Measurements from ENCODE around the gene ZNF710. TPM values are rescaled to one million over a fixed set of nuclear protein-coding genes. Genes with fewer than 3 reads are reported as not detected.

ZNF710 gene
- total RNA-seq, 1 donor = 9.1 TPM

DNA sequence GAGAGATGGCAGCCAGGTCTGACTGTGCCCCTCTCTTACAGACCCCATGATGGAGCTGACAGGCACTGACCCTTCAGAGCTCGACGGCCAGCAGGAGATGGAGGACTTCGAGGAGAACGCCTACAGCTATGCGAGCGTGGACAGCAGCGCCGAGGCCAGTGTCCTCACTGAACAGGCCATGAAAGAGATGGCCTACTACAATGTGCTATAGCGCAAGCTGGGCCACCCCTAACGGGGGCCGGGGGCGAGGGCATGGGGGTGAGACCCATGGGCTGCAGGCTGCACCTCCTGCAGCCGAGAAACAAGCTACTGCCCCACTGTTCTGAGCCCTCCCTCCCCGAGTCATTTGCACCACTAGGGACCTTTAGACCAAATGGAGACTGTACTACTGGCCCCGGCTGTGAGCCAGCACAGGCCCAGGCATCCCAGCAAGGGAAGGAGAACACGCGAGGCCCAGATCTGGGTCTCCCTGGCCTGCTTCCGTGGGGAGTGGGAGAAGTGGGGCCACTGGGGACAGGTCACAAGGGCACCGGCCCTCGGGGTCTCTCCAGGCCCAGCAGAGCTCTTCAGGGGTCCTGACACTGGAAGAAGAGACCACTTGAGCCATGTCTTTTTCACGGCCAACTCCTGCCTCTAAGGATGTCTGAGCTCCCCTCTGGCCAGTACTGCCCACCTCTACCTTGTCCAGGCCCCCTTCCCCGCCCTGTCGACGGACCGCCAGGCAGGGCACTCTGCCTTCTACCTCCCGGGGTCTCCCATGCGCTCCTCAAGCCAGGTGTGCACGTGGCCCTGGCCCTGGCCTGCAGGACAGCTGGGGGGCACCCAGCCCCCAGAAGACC is 78.7 kb downstream of the ZNF710 start:
- H3K9me3 ChIP-seq (ENCODE audit: low read depth, low read length) = no peaks in the 10 kb centered on the region
- no peaks in the 10 kb centered on the region for H3K27me3 ChIP-seq (ENCODE audit: insufficient read depth, low read length)
- H3K4me3 ChIP-seq (ENCODE audit: low read length) = no peak overlapping the region
- no peaks in the 10 kb centered on the region for H3K4me1 ChIP-seq (ENCODE audit: insufficient read depth, low read length)

DNA sequence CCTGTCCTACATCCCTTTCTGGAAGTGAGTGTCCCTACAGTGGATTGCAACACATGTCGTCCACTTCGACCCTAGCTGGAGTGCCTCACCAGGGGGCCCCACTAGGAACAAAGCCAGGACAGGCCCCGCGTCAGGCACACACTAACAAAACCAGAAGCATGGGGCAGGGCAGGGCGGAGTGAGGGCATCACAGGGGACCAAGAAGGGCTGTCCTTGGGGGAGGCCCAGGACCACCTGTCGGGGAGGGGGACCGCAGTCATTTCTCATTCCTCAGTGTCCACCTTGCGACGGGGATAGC is 79.3 kb downstream of the ZNF710 start:
- Histone ChIP-seq H3K4me1 (ENCODE audit: insufficient read depth, low read length) (no peaks in the 10 kb centered on the region), H3K9me3 (ENCODE audit: low read depth, low read length) (no peaks in the 10 kb centered on the region), H3K4me3 (ENCODE audit: low read length) (no peak overlapping the region), H3K27me3 (ENCODE audit: insufficient read depth, low read length) (no peaks in the 10 kb centered on the region)

DNA sequence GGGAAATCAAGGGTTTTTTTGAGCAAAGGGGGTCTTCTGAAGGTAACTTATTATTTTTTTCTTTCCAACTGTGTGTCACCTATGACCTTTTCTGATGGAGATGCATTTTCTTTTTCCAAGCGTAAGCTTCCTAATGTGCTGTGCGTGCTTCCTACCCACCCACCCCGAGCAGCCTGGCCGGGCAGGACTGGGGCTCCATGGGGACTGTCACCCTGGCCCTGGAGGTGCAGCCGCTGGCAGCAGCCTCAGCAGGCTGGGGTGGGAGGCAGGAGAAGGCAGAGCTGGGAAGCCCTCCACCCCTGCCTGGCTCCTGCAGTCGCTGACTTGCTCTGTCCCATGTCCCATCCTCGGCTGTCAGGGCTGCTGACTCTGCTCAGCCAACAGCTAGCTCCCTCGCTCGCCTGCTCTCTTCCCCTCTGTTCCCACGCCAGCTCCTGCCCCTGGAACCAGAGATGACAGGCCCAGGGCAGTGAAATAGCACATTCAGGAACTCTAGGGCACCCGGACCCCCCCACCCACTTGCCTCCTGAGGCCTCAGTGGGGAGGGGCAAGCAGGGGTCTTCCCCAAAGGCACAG is 79.8 kb downstream of the ZNF710 start:
- Histone ChIP-seq H3K4me3 (ENCODE audit: low read length) (no peak overlapping the region), H3K4me1 (ENCODE audit: insufficient read depth, low read length) (no peaks in the 10 kb centered on the region), H3K9me3 (ENCODE audit: low read depth, low read length) (no peaks in the 10 kb centered on the region), H3K27me3 (ENCODE audit: insufficient read depth, low read length) (no peaks in the 10 kb centered on the region)

DNA sequence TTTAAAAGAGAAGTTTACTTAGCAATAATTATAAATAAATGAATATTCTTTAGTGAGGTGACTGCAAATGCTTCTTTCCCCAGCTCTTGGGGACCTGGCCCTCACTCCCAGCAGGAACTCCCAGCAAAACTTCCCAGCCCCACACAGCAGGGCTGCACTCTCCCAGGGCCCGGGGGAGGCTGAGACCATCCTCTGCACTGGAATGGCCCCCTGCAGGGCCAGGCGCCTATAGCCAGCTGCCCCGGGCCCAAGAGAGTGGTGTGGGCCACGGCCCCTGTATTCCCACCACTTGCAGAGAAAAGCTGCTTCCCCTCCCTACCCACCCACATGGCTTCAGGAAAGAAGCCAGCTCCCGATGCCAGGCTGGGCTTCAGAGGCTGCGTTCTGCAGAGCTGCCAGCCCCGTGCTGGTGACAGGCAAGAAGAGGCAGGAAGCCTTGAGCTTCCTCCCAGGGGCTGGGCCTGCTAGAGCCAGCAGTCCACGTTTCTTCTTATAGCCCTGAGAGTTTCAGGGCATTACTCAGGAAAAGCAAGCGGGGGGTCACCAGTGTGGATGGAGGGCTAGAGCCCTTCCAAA is 81.1 kb downstream of the ZNF710 start:
- H3K4me3 ChIP-seq (ENCODE audit: low read length) = no peak overlapping the region
- no peaks in the 10 kb centered on the region for H3K4me1 ChIP-seq (ENCODE audit: insufficient read depth, low read length)
- H3K9me3 ChIP-seq (ENCODE audit: low read depth, low read length) = no peaks in the 10 kb centered on the region
- H3K27me3 ChIP-seq (ENCODE audit: insufficient read depth, low read length) = no peaks in the 10 kb centered on the region

DNA sequence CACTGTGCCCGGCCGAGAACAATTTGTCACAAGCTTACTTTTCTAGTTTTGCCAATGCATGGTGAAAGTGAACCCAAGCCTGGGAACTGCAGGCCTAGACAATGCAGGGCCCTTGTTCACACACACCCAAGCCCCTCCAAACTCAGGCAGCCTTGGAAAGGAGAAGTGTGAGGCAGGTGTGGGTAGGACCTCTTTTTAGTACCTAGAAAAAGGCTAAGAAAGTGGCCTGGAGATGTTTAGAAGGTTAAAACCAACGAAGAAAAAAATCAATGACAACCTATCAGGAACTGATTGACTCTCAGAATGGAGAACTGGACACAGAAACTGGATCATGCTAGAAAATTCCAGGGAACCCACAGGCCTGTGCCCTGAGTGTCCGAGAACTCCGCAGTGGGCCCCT is 82.3 kb downstream of the ZNF710 start:
- no peak overlapping the region for H3K4me3 ChIP-seq (ENCODE audit: low read length)
- H3K4me1 ChIP-seq (ENCODE audit: insufficient read depth, low read length) = no peaks in the 10 kb centered on the region
- no peaks in the 10 kb centered on the region for H3K9me3 ChIP-seq (ENCODE audit: low read depth, low read length)
- no peaks in the 10 kb centered on the region for H3K27me3 ChIP-seq (ENCODE audit: insufficient read depth, low read length)

DNA sequence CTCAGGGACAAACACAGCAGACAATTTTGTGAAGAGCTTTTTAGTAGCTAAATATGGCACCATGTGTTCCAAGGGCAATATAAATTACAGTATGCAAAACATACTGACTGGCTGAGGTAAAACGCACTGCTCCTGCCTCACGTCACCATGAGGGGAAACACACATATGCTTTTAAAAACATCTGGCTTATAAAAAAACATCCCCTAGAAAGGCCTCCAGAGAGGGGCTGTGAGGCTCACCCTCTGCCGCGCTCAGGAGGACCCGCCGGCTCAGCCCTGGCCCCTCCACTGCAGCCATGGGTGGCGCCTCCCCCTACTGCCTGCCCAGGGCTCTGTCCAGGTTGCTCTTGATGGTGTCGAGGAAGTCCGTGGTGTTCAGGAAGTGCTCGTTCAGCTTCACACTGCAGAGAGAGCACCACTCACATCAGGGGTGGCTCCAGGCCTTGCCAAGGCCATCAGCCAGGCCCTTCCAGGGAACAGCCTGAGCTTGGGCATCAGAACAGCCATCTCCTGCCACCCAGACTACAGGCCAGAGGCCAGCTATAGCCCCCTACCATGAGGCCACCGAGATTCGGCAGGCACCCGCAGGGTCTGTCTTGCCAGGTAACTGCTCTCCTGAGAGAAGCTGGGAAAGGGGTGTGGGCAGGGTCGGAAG is 83.0 kb downstream of the ZNF710 start:
- H3K4me1 ChIP-seq (ENCODE audit: insufficient read depth, low read length) = no peaks in the 10 kb centered on the region
- no peak overlapping the region for H3K4me3 ChIP-seq (ENCODE audit: low read length)
- no peaks in the 10 kb centered on the region for H3K9me3 ChIP-seq (ENCODE audit: low read depth, low read length)
- H3K27me3 ChIP-seq (ENCODE audit: insufficient read depth, low read length) = no peaks in the 10 kb centered on the region

DNA sequence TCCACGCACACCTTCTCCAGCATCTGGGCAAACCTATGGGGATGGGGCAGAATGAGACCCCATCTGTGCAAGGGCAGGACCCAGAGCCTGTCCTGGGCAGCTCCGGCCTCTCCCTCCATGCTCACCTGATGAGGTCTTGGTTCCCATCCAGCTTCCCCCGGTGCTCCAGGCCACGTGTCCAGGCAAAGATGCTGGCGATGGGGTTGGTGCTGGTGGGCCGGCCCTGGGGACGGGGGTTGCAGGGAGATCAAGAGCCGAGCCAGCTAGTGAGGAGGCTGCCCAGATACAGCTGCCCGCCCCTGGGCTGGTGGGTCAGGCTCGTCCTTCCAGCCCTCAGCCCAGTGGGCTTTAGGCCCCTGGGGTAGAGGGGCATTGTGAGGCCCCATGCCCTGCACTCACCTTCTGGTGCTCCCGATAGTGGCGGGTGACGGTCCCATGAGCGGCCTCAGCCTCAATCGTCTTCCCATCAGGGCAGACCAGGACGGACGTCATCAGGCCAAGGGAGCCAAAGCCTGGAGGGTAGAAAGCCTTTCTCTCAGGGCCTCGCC is 83.8 kb downstream of the ZNF710 start:
- Histone ChIP-seq H3K9me3 (ENCODE audit: low read depth, low read length) (no peaks in the 10 kb centered on the region), H3K4me1 (ENCODE audit: insufficient read depth, low read length) (no peaks in the 10 kb centered on the region), H3K4me3 (ENCODE audit: low read length) (no peak overlapping the region)

DNA sequence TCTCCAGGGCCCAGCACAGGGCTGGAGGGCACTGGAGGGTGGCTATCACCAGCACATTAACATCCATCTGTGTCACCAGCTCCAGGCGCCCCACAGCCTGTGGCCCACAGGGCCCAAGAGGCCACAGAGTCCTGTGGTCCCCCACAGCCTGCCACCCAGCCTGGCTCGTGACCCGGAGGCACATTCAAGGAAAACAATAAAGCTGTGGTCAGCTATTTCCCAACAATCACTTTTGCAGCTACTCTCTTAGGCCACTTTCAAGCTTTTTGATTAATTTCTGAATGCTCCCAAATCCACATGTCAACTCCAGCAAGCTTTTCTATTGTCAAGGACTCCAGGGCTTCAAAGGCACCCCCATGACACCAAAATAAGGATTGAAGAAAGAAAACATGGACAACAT is 84.4 kb downstream of the ZNF710 start:
- Histone ChIP-seq H3K9me3 (ENCODE audit: low read depth, low read length) (no peaks in the 10 kb centered on the region), H3K4me1 (ENCODE audit: insufficient read depth, low read length) (no peaks in the 10 kb centered on the region), H3K4me3 (ENCODE audit: low read length) (no peak overlapping the region), H3K27me3 (ENCODE audit: insufficient read depth, low read length) (no peaks in the 10 kb centered on the region)

More for the DNA sequence above, 83.8 kb downstream of the ZNF710 start:
- H3K27me3 ChIP-seq (ENCODE audit: insufficient read depth, low read length) = no peaks in the 10 kb centered on the region

DNA sequence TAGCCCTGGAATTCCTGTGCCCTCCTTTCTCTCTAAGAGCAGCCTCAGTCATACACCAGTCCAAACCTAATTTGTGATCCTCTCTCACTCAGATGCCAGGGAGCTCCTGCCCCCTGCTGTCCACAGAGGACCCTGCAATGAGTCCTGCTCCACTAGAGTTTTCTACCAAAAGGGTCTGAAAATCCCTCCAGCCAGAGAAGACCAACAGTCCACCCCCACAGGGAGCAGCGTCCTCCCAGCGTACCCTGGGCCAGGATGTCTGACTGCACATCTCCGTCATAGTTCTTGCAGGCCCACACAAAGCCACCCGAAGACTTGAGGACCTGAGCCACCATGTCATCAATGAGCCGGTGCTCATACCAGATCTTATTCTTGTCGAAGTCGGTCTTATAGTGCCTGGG is 85.7 kb downstream of the ZNF710 start:
- Histone ChIP-seq H3K4me1 (ENCODE audit: insufficient read depth, low read length) (no peaks in the 10 kb centered on the region), H3K27me3 (ENCODE audit: insufficient read depth, low read length) (no peaks in the 10 kb centered on the region), H3K9me3 (ENCODE audit: low read depth, low read length) (no peaks in the 10 kb centered on the region), H3K4me3 (ENCODE audit: low read length) (no peak overlapping the region)

DNA sequence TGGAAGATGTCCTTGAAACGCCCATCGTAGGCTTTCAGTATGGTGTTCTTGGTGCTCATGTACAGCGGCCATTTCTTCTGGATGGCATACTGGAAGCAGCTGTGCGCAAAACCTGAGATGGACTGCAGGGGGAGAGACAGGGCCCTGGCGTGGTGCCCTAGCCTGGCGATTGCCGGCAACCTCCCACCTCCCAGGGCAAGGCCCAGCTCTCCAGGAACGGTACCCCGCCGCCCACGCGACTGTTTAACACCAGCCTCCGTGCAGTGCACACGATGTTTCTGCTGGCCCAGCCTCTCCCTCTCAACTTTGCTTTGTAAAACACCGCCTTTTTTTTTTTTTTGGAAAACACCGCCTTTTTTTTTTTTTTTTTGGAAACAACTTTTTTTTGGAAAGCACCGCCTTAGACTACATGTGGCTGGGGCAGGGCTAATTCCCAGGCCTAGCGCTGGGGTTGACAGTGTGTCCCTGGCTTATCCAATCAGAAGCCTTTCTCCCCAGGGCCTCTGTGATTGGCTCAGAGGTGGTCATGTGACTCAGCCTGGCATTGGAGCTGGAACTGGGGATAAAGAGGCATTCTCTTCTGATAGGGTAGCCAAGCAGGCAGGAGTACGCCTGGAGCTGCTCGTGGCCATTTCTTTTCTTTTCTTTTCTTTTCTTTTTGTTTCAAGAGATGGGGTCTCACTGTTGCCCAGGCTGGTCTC is 86.5 kb downstream of the ZNF710 start:
- H3K9me3 ChIP-seq (ENCODE audit: low read depth, low read length) = no peaks in the 10 kb centered on the region
- no peaks in the 10 kb centered on the region for H3K4me1 ChIP-seq (ENCODE audit: insufficient read depth, low read length)
- H3K4me3 ChIP-seq (ENCODE audit: low read length) = no peak overlapping the region
- no peaks in the 10 kb centered on the region for H3K27me3 ChIP-seq (ENCODE audit: insufficient read depth, low read length)

DNA sequence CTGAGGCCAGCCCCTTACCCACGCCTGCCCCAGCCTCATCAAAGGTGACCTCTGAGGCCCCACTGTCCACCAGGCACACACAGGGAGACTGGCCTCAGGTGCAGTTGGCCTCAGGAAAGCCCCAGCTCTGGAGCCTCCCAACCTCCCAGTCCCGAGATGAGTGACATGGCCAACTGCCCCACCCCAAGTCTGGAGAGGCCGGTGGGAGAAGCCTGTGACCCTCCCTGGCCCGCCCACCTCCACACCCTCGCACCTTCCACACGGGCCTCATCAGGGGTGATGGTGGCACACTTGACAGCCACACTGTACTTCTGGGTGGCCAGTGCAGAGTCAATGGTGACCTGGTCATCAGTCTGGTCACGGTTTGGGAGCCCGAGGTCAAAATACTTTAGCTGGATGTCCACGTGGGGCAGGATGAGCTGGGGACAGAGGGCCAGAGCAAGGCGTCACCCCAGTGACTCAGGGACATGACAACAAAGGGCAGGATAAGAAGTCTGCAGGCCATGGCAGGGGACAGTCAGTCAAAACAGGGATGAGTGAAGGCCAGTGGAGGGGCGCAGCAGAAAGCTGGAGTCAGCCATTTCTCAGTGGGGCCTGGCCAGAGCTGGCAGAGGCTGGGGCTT is 89.2 kb downstream of the ZNF710 start:
- Histone ChIP-seq H3K27me3 (ENCODE audit: insufficient read depth, low read length) (no peaks in the 10 kb centered on the region), H3K4me1 (ENCODE audit: insufficient read depth, low read length) (peaks cover 8% of the 10 kb centered on the region), H3K9me3 (ENCODE audit: low read depth, low read length) (no peaks in the 10 kb centered on the region), H3K4me3 (ENCODE audit: low read length) (no peak overlapping the region)

DNA sequence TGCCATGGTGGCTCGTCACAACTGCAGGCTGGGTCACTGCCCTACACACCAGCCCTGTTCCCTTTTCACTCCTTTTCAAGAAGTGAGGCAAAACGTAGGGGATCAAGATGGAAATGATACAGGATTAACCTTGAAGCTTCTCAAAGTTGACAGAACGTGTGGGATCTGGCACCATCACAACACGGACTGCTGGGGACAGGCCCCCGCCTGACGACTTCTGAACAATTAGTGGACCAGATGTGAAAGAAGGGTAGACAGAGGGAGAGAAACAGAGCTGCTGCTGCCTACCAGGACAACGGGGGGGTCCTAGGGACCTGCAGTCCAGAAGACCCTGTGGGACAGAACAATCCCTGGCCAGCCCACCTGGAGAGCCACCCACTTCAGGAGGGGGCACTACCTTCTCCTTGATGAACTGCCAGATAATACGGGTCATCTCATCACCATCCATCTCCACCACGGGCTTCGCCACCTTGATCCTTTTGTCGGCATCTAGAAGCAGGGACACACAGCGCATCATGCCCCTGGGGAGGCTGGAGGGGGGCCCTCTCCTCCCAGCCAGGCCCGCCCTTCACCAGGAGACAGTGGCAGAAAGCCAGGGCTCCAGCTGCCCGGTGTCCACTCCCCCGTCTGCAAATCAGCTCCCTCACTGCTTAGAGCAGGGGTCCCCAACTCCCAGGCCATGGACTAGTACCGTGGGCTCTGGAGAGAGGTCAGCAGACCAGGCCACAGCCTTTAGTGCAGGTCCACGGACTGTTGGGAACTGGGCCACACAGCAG is 90.2 kb downstream of the ZNF710 start:
- Histone ChIP-seq H3K9me3 (ENCODE audit: low read depth, low read length) (no peaks in the 10 kb centered on the region), H3K4me3 (ENCODE audit: low read length) (no peak overlapping the region), H3K4me1 (ENCODE audit: insufficient read depth, low read length) (peaks cover 17% of the 10 kb centered on the region), H3K27me3 (ENCODE audit: insufficient read depth, low read length) (no peaks in the 10 kb centered on the region)

DNA sequence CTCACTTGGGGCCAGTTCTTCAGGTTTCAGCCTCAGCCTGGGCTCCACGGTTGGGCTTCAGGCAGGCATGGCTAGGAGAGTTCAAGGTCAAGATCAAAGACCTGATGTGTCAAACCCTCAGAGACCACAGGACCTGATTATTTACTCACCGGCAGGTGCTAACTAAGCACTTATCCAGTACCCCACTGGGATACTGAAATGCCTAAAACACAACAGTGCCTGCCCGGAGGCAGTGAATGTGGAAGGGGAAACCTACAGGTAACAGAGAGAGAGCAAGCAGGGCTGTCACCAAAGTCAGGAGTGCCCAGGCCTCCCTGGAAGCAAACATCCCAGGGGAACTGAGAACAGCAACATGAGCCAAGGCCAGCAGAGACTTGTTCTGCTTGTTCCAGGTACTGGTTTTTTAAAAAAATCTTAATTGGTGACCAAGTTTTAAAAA is 94.4 kb downstream of the ZNF710 start:
- no peaks in the 10 kb centered on the region for H3K9me3 ChIP-seq (ENCODE audit: low read depth, low read length)
- H3K4me3 ChIP-seq (ENCODE audit: low read length) = no peak overlapping the region
- H3K27me3 ChIP-seq (ENCODE audit: insufficient read depth, low read length) = no peaks in the 10 kb centered on the region
- H3K4me1 ChIP-seq (ENCODE audit: insufficient read depth, low read length) = peaks cover 55% of the 10 kb centered on the region

DNA sequence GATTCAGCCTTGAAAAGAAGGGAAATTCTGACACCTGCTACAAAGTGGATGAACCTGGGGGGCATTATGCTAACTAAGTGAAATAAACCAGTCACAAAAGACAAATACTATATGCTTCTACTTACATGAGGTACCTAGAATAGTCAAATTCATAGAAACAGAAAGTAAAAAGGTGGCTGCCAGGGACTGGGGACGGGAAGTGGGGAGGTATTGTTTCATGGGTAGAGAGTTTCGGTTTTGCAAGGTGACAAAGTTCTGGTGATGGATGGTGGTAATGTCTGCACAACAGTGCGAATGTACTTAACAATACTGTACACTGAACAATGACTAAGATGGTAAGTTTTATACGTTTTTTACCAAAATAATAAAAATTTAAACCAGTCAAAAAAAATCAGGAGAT is 96.4 kb downstream of the ZNF710 start:
- no peak overlapping the region for H3K4me3 ChIP-seq (ENCODE audit: low read length)

More for the DNA sequence above, 96.4 kb downstream of the ZNF710 start:
- Histone ChIP-seq H3K9me3 (ENCODE audit: low read depth, low read length) (no peaks in the 10 kb centered on the region), H3K4me1 (ENCODE audit: insufficient read depth, low read length) (peaks cover 65% of the 10 kb centered on the region), H3K27me3 (ENCODE audit: insufficient read depth, low read length) (no peaks in the 10 kb centered on the region)
